Fibroblast of lung (primary cell): Measurements from ENCODE around the gene ADCY9.

Source experiments
- EZH2 ChIP-seq: IDR thresholded peaks from 2 replicates; pipeline ENCODE4 v1.5.1; 2012; ENCODE audit warnings: low read length, control low read depth, mild to moderate bottlenecking; ENCODE audit errors: missing control alignments
- TF ChIP-seq, protein P1 (sequence below), 2 donors: IDR thresholded peaks in 1 of 2; conservative IDR thresholded peaks in 1 of 2; 1 replicate in 1 of 2; 2 replicates in 1 of 2; pipeline ENCODE4 v1.5.1; 2011 to 2012; ENCODE audit warnings: low read length in 2 of 2, control low read depth in 1 of 2, inconsistent platforms in 1 of 2, low read depth in 1 of 2, mild to moderate bottlenecking in 1 of 2

DNA sequence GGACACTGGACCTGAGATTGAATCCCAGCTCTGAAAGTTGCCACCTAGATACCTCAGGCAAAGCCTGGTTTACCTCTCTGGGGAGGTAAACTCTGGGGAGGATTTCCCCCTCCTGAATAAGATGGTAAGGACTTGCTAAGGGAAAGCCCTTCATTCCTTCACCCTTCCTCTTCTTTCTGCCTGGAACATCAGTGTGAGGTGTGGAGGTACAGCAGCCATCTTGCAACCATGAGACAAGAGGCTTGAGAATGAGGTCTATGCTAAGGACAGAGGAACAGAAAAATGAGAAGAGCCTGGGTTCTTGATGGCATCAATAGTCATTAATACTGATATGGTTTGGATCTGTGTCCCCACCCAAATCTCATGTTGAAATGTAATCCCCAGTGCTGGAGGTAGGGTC, 23.7 kb upstream of the ADCY9 start:
- TF ChIP-seq, protein P1, sequence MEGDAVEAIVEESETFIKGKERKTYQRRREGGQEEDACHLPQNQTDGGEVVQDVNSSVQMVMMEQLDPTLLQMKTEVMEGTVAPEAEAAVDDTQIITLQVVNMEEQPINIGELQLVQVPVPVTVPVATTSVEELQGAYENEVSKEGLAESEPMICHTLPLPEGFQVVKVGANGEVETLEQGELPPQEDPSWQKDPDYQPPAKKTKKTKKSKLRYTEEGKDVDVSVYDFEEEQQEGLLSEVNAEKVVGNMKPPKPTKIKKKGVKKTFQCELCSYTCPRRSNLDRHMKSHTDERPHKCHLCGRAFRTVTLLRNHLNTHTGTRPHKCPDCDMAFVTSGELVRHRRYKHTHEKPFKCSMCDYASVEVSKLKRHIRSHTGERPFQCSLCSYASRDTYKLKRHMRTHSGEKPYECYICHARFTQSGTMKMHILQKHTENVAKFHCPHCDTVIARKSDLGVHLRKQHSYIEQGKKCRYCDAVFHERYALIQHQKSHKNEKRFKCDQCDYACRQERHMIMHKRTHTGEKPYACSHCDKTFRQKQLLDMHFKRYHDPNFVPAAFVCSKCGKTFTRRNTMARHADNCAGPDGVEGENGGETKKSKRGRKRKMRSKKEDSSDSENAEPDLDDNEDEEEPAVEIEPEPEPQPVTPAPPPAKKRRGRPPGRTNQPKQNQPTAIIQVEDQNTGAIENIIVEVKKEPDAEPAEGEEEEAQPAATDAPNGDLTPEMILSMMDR (conservative IDR thresholded peaks at IDR 0.05 in 1 of 2, IDR thresholded peaks at IDR 0.05 in 1 of 2; ENCODE audit: low read depth in 1 of 2, low read length in 2 of 2) = no peak
- no peak for TF ChIP-seq EZH2
